ENCODE results near the gene HORMAD2.

- TF ChIP-seq ZNF281 (CRISPR knock-in tag; IDR thresholded peaks at IDR 0.05) = no peak
- TF ChIP-seq CTCF (IDR thresholded peaks at IDR 0.05) = no peak
- no peak for TF ChIP-seq FOXP4 (CRISPR knock-in tag; IDR thresholded peaks at IDR 0.05)
- no peak for TF ChIP-seq NFYB (CRISPR knock-in tag; conservative IDR thresholded peaks at IDR 0.05; ENCODE audit: low read depth)
- no peak for TF ChIP-seq PREB (CRISPR knock-in tag; IDR thresholded peaks at IDR 0.05; ENCODE audit: borderline replicate concordance)
- no peak for TF ChIP-seq USF2 (CRISPR knock-in tag; IDR thresholded peaks at IDR 0.05)
- no peak for TF ChIP-seq SP1 (CRISPR knock-in tag; conservative IDR thresholded peaks at IDR 0.05)
- TF ChIP-seq MAX (CRISPR knock-in tag; IDR thresholded peaks at IDR 0.05) = no peak
- no peak for TF ChIP-seq HMGA2 (CRISPR knock-in tag; IDR thresholded peaks at IDR 0.05)
These were observed 80.8 kb downstream of the HORMAD2 start for GRCh38 chr22:30161051-30161469.
